Activated T-cell treated with anti-CD3 and anti-CD28 coated beads, Interleukin-2, amount 50 U/mL, for 1 hour (primary cell): Measurements from ENCODE around the gene CATSPER3.

Source experiments
- DNase-seq: peaks from one replicate; pipeline ENCODE4 v3.0.0-alpha.2; 2020

Gene CATSPER3

DNA sequence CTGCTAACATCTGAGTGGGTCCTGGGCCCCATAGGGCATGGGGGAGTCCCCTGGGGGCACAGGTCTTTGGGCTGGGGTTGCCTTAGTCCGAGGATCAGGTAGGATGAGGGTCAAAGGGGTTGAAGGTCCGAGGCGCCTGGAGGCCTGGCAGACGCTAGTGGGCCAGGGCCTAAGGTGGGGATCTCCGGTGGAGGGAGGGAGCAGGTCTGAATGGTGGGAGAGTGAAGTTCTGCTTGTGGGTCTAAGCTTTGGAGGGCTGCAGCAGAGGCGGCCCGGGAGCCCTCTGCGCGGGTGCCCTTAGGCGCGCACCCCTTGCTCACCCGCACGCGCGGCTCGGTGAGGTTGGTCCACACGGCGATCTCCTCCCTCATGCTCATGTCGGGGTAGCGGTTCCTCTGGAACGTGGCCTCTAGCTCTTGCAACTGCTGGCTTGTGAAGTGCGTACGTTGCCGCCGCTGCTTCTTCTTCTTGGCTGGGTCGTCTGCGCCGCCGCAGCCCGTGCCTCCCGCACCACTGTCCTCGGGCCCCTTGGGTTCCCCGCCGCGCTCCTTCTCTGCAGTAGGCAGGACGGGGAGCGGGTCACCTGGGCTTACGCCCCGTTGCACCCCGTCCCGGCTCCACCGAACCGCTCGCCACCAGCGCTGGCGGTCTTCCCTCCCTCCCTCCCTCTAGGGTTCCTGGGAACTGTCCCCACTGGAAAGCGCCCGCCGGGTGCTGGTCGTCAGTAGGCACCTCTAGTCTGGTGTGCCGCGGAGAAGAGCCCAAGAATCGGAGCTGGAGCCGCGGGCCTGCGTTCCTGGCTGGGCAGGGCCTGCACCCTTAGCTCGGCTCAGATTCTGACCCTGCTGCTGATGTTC, 63.5 kb downstream of the CATSPER3 start:
- no peak for DNase-seq

GRCh38 chr5:135031813-135032694, 64.3 kb downstream of the CATSPER3 start:
- no peak for DNase-seq

DNA sequence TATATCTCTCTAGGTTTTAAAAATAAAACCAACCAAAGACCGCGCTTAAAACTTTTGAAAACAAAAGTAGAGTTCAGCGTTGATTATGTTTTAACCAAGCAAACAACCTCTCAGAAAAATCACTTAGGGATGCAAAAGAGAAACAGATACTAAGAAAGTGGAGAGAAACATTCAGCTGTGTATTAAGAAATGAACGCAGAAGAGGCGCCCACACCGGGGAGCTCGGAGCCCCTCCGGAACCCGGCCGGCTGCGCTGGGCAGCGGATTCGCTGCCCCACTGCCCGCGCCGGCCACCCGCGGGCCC, 64.9 kb downstream of the CATSPER3 start:
- no peak for DNase-seq

DNA sequence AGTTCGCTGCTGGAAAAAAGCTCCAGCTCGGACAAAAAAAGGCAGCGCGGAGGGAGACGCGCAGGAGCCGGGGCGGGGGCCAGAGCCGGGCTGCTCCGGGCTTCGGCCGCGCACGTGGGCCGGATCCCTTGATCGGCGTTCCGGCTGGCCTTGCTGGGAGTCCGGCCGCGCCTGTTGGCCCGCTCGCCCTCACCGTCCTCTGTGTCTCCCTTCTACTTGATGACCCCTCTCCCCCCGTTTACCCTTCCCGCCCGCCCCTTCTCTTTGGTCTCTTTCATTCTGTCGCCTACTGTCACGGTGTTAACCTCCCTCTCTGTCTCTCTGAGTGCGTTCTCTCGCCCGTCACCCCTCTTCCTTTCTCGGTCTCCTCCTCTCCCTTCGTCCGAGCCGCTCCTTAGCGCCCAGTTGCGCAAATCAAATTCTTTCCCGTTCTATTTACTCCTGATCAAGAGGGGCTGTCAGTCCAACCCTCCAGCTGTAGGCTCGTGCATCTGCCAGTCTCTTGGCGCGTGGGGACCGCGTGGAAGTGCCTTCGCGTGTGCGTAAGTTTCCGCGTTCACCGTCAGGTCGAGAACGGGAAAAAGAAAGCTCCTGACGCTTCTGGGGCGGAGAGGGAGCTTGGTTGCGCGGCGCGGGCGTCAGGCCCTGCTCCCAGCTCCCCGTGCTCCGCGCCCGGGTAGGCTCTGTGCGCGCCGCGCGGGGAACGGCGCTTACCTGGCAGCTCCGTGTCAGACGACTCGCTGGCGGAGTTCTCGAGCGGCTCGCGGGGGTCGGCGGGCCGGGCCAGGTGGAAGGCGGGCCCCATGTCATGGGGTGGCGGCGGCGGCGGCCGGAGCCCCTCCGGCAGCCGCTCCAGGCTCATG, 65.5 kb downstream of the CATSPER3 start:
- no peak for DNase-seq

GRCh38 chr5:135033901-135034235, 66.2 kb downstream of the CATSPER3 start, which contains the start of gene PITX1:
Gene PITX1, minus strand, starts transcription at chr5:135034228. Its CDS starts 347 bp downstream, at chr5:135033881.
- DNase-seq = no peak

DNA sequence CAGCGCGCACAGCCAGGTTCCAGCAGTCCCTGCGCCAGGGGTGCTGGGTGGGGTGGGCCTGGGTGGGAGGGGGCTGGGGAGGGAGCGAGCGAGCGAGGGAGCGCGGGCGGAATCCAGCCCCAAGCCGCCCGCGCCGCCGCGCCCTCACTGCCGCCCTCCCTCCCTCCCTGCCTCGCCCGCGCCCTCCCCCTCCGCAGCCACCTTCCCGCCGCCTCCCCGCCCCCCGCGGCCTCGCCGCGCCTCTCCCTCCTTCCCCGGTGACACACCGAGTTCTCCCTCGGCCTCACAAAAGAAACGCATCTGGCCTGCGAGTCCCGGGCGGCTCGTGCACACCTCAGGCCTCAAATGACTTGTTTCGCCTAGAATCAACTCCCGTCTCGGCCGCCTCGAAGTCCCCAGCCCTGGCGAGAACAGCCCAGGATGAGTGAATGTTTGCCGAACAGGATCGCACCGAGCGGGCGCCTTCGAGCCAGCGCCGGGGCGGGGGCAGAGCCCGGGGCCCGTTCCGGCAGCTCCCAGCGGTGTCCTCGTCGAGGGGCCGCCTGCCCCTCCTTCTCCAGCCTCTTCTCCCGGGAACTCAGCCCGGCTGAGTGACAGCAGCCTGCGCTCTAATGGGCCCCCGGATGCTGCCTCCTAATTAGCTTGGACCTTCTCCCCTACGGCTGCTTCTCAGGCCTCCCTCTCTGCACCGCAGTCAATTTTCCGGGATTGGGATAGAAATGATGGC, 66.7 kb downstream of the CATSPER3 start:
- no peak for DNase-seq

DNA sequence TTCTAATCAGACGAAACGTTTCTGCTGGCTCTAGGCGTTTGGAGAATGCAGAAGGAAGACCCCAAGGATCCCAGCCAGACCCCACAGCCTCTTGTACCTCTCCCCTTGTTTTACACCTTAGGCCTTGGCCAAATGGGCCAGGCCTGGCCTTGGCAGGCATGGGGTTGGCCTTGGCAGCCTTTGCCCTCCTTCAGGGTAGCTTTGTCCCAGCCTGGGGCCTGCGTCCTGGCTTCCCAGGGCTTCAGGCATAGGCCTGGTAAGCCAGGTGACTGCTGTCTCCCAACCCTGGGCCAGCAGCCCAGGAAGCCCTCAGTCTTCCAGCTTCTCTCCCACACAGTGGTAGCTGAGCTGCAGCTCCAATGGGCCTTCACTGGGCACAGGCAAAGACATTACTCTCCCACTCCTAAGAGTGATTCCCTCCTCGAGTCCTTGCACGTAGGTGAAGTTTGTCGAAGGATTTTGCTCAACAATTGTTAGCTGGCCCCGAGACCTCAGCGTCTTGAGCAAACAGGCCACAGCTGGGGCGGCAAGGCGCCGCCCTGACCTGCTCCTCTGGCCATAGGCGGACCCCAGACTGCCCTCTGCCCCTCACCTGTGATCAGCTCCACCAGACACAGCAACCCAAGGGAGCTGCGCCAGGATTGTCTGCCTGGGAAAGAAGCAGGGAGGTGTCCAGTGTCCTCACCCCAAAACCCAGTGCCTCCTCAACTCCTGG, 67.4 kb downstream of the CATSPER3 start:
- DNase-seq = no peak

- no peak for DNase-seq
Observed at GRCh38 chr5:135035678-135036030, 67.9 kb downstream of the CATSPER3 start.

- no peak for DNase-seq
Observed at GRCh38 chr5:135036405-135036804, 68.7 kb downstream of the CATSPER3 start.

DNA sequence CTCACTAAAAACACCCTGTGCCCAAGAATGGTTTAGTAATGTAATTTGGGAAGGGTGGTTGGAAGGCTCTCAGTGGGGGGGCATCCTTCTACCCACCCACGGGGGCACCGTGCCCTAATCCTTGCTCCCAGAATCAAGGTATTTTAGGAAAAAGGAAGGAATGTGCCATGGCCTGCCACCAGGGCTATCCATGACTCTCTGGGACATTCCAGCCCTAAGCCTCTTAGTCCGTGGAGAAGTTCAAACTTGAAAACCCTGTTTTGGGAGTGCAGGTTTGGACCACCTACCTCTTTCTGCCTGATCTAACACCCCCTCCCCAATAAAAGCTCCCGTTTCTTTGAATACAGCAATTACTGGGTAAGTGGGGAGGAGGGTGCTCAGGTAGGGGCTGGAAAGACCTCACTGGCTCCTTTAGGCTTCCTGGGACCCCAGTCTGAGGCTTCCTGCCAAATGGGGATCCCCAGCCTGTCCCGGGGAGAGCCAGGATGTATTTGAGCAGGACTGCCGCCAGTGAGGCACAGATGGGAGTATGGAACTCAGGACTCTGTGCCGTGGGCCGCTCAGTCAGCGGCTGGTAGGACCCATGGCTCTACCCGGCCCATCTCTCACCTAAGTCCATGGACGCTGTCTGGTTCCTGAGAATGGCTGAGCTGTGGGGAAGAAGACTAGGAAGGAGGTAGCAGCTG, 70.0 kb downstream of the CATSPER3 start:
- no peak for DNase-seq

- DNase-seq = no peak
Observed at GRCh38 chr5:135038205-135038812, 70.6 kb downstream of the CATSPER3 start.

DNA sequence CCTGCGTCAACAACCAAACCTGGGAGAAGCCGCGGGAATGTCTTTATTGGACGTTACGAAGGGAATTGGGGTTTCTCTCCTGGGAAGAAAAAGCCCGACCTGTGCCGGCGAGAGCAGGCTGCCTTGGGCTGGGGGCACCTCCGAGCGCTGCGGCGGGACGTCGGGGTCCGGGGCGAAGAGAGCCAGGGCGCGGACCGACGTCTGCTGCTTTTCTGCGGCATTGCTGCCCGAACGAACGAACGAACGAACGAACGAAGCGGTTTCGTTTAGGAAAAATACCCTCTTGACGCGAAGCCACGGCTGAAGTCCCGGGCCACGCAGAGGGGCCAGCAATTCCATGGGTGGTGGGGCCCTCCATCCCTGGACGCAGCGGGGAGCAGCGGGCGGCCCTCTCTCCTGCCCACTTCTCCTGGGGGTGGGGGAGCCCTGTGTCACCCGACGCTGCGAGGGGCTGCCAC, 71.1 kb downstream of the CATSPER3 start:
- no peak for DNase-seq

- no peak for DNase-seq
Observed at GRCh38 chr5:135039271-135040033, 71.7 kb downstream of the CATSPER3 start.

- DNase-seq = no peak
Observed at GRCh38 chr5:135040034-135040332, 72.3 kb downstream of the CATSPER3 start.

DNA sequence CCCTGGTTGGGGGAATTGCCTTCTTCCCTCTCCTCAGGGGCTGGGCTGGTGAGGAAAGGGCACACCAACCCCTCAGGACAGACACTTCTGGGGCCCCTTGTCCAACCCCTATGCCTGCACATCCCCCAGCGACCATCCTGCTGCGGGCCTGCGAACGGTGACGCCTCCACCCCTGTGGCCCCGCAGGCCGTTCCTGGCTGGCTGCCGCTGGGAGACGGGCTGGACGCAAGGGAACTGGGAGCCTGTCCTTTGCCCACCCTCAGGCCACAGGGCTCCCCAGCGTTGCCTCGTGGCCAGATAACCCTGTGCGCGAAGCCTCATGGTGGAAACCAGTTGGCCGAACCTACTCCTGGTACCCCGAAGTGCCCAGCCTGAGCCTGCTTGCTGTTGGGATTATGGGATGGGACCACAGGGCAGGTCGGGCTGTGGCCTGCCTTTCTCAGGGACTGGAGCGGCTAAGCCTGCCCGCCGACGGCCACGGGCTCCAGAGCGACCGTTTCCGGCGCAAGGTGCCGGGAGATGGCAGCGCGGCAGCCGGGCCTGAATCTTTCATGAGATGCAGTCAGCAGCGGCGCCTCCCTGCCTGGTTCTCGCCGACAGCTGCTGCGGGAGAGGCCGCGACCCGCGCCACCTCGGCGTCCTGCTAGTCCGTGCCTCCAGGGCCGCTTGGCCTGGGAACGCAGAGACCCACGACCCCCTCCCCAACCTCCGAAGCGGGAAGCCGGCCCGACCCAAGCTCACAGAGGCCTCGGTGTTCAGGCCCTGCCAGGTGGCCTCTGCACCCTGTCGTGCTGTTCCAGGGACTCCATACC, 72.8 kb downstream of the CATSPER3 start:
- no peak for DNase-seq

DNA sequence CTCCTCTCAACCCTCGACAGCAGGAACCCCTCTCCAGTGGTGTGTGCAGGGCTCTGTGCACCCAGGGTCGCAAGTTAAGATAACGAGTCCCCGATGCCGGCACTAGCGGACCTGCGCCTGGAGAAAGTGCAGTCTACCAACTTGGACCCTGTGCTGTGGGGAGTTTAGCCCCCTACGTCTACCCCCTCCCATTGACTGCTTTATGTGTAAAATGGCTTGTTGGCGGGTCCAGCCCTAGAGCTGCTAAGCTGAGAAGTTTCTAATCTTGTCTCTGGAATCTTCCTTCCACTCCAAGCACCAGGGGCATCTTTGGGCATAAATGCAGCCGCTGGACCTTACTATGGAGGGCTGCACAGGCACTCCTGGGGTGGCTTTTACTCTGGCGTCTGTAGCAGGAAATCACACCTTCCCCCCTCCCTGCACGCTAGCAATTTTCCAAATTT, 73.5 kb downstream of the CATSPER3 start:
- no peak for DNase-seq

GRCh38 chr5:135041726-135042125, 74.0 kb downstream of the CATSPER3 start:
- DNase-seq = no peak

- no peak for DNase-seq
Observed at GRCh38 chr5:135042595-135042994, 74.9 kb downstream of the CATSPER3 start.

- DNase-seq = no peak
Observed at GRCh38 chr5:135045488-135045887, 77.8 kb downstream of the CATSPER3 start.
